Activated gamma-delta T cell treated with Interleukin-2 at 50 U/mL for 16 hours (primary cell): ENCODE measurements around the gene ZNF576.
"Not testable (repeated sequence)": the region's sequence is repeated elsewhere in the genome, so short reads cannot be mapped to it uniquely, and the experiment has no call there.

ENCODE experiments used
- DNase-seq: peaks from one replicate; pipeline ENCODE4 v3.0.0-alpha.2; 2020

ZNF576 gene, protein sequence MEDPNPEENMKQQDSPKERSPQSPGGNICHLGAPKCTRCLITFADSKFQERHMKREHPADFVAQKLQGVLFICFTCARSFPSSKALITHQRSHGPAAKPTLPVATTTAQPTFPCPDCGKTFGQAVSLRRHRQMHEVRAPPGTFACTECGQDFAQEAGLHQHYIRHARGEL

DNA sequence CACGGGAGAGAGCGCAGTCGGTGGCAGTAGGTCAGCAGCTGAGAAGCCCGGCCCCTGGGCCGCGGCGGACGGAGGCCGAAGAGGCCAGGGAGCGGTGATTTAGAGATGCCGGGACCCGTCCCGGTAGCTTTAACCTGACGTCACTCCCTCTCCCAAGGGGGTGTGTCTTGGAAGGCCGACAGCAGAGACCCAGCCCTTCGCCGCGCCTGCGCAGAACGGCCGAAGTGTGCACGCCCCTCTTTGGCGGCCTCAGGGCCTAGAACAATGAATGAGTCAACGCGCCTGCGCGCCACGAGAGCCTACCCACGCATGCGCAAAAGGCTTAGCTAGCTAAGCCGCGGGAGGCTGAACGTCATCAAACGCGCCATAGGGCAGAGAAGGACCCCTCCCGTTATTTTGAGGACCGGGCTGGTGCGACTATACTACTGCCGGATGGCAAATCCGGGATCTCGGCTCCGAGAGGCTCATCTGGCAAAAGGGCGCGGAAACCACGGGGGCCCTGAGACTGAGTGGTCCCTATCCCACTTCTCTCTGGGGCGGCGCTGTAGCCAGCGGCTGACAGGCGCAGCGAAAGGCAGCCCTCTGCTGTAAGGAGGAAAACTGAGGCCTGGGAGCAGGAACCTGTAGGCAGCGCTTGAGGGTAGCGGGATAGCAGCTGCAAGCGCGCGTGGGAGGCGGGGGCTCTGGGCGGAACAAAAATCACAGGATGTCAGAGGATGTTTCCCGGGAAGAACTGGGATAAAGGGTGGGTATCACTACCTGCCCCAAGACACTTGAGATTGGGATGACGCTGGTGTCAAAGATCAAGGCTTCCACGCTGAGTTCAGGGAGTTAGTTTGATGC lies at the start of gene ZNF576, which contains the start of gene IRGQ:
Gene ZNF576 (plus strand): TSS at position 597 of the 843 bp plus-strand sequence. CDS start 514 bp downstream, outside the sequence.
Gene IRGQ (minus strand): TSS at position 136 of the 843 bp plus-strand sequence. CDS start 796 bp downstream, outside the sequence.
- peak; percentile 100 for DNase-seq

DNA sequence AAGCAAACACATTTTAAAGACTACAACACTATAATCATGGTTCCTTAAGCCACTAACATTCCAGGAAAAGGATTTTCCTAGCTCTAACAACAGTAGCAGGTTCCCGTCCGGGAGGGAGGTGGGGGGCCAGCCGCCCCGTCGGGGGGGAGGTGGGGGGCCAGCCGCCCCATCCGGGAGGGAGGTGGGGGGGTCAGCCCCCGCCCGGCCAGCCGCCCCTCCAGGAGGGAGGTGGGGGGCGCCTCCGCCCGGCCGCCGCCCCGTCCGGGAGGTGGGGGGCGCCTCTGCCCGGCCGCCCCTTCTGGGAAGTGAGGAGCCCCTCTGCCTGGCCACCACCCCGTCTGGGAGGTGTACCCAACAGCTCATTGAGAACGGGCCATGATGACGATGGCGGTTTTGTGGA lies 48.5 kb upstream of the ZNF576 start:
- not testable (repeated sequence) for DNase-seq

DNA sequence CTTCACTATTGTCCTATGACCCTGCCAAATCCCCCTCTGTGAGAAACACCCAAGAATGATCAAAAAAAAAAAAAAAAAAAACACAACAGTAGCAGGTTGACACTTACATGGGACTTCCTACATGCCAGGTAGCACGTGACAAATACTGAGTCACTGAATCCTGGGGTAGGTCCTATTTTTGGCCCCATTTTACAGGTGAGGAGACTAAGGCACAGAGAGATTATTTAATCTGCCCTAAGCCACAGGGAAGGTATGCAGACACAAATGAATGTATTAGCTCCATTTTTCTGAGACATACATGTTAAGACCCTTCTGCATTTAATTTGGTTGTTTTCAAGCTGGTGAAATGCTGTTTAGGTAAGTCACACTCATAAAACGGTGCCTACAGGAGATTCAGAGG lies 47.7 kb upstream of the ZNF576 start:
- no peak for DNase-seq

DNA sequence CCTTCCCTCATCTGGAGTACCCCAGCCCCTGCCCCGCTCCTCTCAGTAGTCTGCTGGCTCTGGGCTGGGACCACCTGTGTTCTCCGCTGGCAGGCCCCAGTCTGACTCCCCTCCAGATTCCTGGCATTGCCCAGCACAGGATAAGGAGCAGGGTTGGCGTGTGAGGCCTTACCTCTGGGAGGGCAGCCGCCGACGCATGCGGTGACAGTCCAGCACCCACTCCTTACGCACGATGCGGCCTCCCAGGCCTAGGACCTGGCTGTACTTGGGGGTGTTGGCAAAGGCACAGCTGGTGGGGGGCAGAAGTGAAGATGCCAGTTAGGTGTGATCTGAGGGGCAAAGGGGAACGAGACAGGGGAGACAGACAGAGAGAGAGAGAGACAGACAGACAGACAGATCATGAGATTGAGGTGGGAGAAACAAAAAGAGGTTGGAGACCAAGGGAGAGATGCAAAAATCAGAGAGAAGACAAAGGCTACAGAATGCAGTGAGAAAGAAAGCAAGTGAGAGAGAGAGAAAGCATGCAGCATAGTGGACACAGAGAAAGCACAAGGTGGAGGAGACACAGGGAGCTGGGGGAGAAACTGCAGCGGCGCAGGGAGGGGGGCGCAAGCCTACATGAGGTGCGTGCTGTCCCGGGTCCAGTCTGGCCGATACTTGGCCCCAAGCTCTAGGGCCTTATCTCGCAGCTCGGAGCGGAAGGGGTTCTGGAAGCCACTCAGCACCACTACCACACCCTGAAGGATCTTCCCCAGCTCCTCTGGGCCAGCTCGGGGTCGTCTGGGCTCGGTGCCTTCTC lies 44.8 kb upstream of the ZNF576 start:
- DNase-seq = no peak

- no peak for DNase-seq
These were observed 44.3 kb upstream of the ZNF576 start for GRCh38 chr19:43552198-43552450.

DNA sequence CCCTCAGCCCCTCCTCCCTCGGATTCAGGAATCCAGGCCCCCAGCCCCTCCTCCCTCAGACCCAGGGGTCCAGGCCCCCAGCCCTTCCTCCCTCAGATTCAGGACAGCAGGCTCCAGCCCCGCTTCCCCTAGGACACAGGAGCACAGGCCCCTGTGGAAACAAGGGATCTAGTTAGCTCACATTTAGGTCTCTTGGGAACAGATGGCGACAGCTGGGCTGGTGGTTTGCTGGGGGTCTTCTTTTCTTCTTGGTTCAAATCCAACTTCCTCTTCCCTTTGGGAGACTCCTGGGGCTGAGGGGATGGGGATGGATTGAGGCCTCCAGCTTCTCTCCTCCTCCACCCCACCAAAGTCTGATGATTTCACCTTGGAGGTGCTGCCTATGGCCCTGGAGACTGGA lies 43.8 kb upstream of the ZNF576 start:
- no peak for DNase-seq

DNA sequence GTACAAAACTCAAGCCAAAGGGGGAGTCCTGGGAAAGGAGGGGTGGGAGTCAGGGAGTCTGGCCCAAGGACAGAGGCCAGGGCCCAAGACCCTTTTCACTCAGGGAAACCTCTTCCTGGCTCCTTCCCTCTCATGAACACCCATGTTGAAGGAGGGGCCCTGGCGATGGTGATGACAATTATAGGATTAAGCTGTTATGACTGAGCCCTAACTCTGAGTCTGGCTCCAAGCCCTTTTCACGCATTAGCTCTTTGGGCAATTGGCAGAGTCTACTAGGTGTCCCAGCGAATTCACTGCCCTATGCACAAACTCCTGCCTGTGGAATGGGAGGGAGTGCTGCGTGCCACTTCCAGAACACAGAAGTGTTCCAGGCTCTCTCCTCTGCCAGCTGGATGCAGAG lies 42.7 kb upstream of the ZNF576 start:
- no peak for DNase-seq

GRCh38 chr19:43554317-43554895 lies 42.0 kb upstream of the ZNF576 start:
- no peak for DNase-seq

DNA sequence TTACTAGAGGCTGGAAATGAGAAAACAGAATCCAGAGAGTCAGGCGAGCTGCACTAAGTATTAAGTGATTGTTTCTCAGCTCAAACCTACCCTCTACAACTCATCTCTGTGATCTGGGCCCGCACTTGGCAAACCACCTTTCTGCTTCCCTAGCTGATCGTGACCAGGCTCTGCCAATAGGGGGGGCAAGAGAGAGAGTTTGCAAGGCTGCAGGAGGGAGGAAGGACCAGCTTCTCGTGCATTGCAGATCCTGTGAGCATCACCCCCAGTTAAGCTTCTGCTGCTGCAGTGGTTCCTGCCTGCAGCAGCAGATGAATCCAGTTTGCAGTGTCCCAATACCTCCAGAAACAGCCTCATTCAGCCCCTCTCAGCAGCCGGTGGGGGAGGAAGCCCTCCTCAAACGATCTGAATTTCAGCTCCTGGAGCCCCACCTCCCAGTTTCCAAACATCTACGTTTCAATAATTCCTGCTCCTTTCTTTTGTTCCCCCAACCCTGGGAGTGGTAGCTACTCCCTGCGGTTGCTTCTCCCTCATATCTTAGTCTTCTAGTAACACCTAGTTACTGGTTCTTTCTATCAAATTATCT lies 41.1 kb upstream of the ZNF576 start:
- peak; percentile 88 for DNase-seq

DNA sequence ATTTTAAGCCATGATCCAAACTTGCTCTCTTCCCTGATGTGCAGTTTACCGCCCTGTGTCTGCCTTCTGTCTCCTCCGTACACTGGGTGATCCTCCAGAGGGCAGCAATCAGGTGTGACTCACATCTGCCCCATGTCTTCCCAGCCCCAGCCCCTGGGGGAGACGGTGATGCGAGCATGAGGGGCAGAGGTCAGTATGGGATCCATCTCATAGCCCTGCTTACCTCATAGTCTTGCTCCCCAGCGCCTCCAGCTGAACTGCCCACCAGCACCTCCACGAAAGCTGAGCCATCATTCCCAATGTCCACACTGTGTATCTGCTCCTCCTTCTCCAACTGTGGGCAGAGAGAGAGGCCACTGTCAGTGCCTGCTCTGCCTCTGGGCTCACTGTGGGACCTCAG lies 35.7 kb upstream of the ZNF576 start:
- DNase-seq = no peak

- no peak for DNase-seq
These were observed 35.0 kb upstream of the ZNF576 start for GRCh38 chr19:43561139-43561970.

GRCh38 chr19:43562226-43562697 lies 34.1 kb upstream of the ZNF576 start:
- DNase-seq = no peak

- DNase-seq = peak; percentile 86
These were observed 33.6 kb upstream of the ZNF576 start for GRCh38 chr19:43562698-43563241.

GRCh38 chr19:43563816-43564457 lies 32.5 kb upstream of the ZNF576 start:
- DNase-seq = no peak

GRCh38 chr19:43564800-43565199 lies 31.6 kb upstream of the ZNF576 start:
- DNase-seq = no peak

GRCh38 chr19:43569657-43570056 lies 26.7 kb upstream of the ZNF576 start:
- no peak for DNase-seq

- DNase-seq = no peak
These were observed 26.1 kb upstream of the ZNF576 start for GRCh38 chr19:43570174-43570791.

DNA sequence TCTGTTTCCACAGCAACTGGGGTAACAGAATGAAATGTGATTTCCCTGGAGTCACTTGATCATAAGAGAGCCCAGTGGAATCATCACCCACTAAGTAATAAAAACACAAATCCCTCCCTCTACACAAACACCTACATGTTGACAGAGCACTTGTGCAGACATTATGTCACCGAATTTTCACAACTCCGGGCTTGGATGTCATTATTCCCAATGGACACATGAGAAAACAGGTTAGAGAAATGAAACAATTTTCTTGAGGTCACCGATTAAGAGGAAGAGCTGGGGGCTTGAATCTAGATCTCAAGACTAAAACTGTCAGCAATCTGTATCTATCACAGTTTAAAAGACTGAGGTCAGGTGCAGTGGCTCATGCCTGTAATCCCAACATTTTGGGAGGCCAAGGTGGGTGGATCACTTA lies 24.2 kb upstream of the ZNF576 start:
- DNase-seq = no peak

DNA sequence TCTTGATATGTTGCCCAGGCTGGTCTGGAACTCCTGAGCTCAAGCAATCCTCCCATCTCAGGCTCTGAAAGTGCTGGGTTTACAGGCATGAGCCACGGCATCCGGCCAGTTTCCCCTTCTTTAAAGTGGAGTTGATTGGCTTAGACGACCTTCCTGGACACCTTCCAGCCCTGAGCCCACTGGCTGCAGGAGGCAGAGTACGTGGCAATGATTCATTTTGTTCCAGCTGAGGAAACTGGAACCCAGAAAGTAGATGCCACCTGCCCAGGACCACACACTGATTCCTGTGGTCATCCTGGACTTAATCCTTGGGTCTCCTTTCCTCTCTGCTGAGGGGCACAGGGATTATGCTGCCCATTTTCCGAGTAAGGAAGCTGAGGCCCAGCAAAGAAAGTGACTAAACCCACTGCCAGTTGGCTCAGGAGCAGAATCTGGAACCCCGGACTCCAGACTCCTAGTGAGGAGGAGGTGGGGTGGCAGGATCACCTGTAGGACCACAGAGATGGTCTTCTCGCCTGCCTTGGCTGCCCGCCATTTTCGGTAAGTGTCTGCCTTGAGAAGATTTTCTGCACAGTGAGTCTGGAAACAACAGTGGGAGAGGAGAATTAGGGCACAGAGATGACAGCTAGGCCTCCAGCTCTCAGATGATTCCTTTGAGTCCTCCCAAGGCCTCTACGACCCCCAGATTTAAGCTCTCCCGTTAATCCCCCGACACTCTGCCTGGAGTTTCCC lies 21.8 kb upstream of the ZNF576 start:
- DNase-seq = no peak
